Measurements from ENCODE around the gene CMSS1.

- TF ChIP-seq EZH2 (IDR thresholded peaks at IDR 0.05; ENCODE audit: borderline replicate concordance, insufficient read depth, low read depth, low read length, poor library complexity, severe bottlenecking) (no peak), CTCF (IDR thresholded peaks at IDR 0.05) (no peak)
Observed at GRCh38 chr3:100210772-100211135, 393.1 kb downstream of the CMSS1 start.

Measured in B cell (primary cell).